ENCODE data around the gene SDHAF2.
"Not testable (repeated sequence)": the region's sequence is repeated elsewhere in the genome, so short reads cannot be mapped to it uniquely, and the experiment has no call there.

The SDHAF2 gene

DNA sequence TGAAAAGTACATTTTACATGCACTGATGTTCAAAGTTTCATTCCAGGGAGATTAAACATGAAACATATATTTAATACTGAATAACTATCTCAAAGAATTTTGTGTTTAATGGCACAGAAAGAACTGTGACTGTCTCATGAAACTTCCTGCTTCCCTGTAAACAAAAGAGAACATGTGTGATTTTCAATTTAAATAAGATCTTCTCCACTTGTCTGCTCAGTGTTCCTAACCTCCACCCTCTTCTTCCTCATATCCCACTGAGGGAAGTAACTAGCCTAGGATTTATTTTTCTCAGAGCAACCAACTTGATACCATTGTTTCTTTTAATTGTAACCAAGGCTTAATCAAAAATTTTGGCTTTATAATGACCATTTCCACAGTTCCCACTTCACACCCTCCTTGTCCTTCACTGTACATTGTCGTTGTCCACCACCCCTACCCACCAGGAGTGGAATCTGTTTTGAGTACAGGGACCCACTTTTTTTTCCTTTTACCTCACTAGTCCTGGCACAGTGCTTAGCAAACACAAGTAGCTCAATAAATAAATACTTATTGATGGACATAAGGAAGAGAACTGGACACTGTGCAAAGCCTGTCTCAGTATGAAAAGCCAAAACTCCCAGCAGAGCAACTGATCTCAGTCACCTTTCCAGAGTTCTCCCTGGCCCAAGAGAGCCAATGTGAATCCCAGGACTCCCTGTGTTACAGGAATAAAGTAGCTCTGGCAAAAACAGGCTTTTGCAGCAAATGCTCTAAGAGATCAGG is 4.4 kb upstream of the SDHAF2 start:
- no peak for DNase-seq

GRCh38 chr11:61429346-61429690 is 606 bp upstream of the SDHAF2 start:
- peak; percentile 28 for DNase-seq

DNA sequence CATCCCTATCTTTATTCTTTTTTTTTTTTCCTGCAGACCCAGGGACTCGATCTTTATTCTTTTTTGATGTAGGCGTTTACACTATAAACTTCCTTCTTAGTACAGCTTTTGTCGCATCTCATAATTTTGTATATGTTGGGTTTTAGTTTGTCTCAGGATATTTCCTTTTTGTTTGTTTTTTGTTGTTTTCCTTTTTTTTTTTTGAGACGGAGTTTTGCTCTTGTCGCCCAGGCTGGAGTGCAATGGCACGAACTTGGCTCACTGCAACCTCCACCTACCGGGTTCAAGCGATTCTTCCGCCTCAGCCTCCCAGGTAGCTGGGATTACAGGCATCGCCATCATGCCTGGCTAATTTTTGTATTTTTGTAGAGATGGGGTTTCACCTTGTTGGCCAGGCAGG is 915 bp downstream of the SDHAF2 start:
- not testable (repeated sequence) for DNase-seq

- DNase-seq = no peak
These were observed 7.6 kb downstream of the SDHAF2 start for GRCh38 chr11:61437496-61437895.

GRCh38 chr11:61439615-61440014 is 9.7 kb downstream of the SDHAF2 start:
- no peak for DNase-seq

DNA sequence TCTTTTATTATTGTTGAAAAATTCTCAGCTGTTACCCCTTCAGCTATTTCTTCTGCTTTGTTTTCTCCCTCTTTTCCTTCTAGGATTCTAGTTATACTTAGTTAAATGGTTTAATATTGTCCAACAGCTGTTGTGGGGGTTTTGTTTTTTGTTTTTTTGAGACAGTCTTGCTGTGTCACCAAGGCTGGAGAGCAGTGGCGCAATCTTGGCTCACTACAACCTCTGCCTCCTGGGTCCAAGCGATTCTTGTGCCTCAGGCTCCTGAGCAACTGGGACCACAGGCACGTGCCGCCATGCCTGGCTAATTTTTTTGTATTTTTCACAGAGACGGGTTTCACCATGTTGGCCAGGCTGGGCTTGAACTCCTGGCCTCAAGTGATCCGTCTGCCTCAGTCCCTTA is 12.7 kb downstream of the SDHAF2 start:
- DNase-seq = no peak

- no peak for DNase-seq
These were observed 15.6 kb downstream of the SDHAF2 start for GRCh38 chr11:61445516-61445915.

GRCh38 chr11:61446211-61446651 is 16.3 kb downstream of the SDHAF2 start:
- DNase-seq = peak; percentile 10

DNA sequence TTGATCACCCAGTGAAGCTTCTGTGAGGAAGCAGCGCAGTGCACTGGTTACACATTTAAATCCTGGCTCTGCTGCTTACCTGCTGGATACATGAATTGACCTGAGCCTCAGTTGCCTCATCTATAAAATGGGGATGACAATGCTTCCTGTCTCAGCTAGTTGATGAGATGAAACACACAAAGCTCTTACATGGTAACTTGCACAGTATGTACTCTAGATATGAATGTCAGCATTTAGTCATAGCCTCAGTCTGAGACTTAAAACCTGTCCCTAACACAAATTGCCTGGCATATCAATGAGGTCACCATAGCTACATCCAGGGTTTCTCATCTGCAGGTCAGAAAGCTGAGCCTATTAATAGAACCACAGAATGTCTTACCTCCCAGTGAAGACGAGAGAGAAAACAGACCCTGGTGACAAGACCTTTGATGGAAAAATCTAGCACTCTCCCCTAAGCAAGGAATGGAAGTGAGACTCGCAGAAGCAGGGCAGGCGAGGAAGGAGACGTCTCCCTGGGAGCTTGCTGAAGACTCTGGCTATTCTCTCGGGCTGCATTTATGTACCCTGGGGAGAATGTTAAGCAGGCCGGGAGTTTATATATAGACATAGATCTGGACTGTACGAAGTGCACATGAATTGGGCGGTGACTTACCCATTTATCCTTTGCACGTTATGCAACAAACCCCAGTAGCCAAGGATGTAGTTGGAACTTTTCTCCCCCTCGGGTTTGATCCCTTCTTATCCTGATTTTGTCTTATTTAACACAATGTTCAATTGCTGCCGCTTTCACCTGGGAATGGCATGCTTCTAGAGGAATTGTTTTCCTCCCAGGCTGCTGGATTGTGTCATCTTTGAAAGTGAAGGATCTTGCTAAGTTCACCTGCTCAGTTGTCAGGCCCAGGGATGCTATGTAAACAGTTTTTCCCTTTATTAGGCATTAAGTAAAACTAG is 18.0 kb downstream of the SDHAF2 start:
- DNase-seq = no peak

DNA sequence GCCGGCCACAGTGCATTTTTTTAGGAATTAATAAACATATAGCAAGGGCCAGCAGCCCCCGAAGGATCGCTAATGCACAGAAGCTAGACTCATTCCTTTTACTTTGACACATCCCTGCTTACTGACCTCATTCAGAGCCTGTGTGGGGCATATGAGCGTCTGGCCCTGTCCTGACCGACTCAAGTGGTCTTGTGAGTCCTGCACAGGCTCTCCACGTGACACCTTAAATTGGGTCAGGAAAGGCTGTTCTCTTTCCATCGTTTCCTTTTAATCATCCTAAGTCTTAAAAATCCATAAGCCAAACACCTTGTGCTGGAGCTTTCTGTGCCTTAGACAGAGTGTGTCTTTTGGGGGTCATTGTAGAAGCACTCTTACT is 18.6 kb downstream of the SDHAF2 start:
- DNase-seq = no peak

DNA sequence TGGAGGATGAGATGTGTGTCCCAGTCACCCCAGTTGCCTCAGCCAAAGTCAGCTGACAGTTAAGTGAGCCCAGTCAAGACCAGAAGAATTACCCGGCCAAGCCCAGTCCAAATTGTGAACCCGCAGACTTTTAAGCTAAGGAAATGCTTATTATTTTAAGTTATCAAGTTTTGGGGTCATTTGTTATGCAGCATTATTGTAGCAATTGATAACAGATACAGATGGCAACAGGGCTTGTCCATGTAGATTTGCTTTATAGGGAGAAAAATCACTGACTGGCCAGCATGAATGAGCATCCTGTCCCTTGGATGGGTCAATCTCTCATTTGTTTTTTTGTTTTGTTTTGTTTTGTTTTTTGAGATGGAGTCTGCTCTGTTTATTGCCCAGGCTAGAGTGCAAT is 22.9 kb downstream of the SDHAF2 start:
- DNase-seq = no peak

- DNase-seq = no peak
These were observed 23.8 kb downstream of the SDHAF2 start for GRCh38 chr11:61453695-61454094.

- DNase-seq = no peak
These were observed 24.6 kb downstream of the SDHAF2 start for GRCh38 chr11:61454520-61454919.

DNA sequence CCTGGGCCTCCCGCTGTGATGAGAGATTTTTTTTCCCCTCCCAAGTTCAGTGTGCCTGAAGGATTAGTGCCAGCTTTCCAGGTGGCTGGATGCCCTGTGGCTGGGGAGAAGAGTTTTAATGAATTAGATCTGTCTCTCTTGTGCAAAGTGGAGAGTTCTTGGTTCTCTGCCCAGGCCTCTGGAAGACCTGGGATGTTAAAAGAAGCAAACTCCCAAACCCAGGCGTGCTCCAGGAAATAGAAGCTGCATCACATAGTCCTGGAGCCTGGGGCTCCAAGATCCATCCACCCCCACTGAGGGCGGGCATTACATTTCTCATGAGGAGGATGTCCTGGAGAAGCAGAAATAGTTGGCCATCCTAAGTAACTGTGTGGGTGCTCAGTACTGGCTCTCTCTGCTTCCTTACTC is 30.6 kb downstream of the SDHAF2 start:
- DNase-seq = no peak

- no peak for DNase-seq
These were observed 31.1 kb downstream of the SDHAF2 start for GRCh38 chr11:61460986-61461385.

DNA sequence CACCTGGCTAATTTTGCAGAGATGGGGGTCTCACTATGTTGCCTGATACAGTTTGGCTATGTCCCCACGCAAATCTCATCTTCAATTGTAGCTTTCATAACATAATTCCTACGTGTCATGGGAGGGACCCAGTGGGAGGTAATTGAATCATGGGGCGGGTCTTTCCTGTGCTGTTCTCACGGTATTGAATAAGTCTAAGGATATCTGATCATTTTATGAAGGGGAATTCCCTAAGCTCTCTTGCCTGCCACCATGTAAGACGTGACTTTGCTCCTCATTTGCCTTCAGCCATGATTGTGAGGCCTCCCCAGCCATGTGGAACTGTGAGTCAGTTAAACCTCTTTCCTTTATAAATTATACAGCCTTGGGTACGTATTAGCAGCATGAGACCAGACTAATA is 37.7 kb downstream of the SDHAF2 start:
- DNase-seq = not testable (repeated sequence)

GRCh38 chr11:61468002-61468401 is 38.1 kb downstream of the SDHAF2 start:
- DNase-seq = no peak

GRCh38 chr11:61472282-61472681 is 42.4 kb downstream of the SDHAF2 start:
- DNase-seq = no peak

DNA sequence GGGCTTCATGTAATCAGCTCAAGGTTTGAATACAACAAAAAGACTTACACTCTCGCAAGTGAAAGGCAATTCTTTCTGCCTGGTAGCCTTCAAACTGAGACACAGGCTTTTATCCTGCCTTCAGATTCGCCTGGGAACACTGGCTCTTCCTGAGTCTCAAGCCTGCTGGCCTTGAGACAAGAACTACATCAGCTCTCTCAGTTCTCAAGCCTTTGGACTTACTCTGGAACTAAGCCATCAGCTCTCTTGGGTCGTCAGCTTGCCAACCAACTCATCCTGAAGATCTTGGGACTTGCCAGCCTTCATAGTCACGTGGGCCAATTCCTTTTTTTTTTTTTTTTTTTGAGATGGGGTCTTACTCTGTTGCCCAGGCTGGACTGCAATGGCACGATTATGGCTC is 42.9 kb downstream of the SDHAF2 start:
- DNase-seq = no peak

DNA sequence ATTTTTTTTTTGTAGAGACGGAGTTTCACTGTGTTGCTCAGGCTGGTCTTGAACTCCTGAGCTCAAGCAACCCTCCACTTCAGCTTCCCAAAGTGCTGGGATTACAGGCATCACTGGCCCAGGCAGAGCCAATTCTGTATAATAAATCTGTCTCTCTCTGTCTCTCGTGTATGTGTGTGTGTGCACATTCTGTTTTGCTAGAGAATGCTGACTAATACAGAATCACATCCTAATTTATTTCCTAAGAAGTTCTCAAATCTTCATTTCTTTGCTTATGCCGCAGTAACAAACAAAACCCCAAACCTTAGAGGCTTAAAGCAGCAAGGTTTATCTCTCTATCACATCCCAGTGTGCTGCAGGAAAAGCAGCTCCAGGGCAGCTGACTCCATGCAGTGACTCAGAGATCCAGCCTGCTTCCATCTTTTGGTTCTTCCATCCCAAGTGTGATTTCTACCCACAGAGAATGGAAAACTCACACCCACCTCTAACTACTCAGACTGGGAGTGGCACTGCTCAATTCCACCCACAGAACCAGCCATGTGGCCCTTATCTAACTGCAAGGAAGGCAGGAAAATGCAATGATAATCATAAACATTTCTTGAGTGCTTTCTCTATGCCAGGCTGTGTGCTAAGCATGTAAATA is 43.6 kb downstream of the SDHAF2 start:
- no peak for DNase-seq

- DNase-seq = no peak
These were observed 44.2 kb downstream of the SDHAF2 start for GRCh38 chr11:61474013-61474643.

GRCh38 chr11:61475433-61475832 is 45.5 kb downstream of the SDHAF2 start:
- DNase-seq = no peak

DNA sequence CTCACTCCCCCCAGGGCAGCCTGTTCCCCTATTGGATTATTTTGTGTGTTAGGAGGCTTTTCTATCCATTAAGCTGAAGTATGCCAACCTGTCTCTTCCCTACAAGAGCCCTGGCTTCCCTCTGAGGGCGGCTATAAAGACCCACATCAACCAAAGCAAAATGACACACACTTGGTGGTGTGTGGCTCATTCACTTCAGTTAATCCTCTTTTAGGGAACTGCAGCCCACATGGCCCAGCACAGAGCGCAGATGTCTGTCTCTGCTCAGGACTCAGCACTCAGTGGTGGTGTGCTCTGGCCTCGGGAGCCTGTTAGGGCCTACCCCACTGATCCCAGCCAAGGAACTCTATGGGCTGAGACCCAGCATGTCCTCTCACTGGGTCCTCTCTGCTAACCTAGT is 46.4 kb downstream of the SDHAF2 start:
- DNase-seq = no peak

All from NCI-H748 treated with DMSO at 0.1 percent for 48 hours (cell line).